ENCODE results near the gene NPR3. TPM values are rescaled to one million over a fixed set of nuclear protein-coding genes. Genes with fewer than 3 reads are reported as not detected.

Gene NPR3
- 24.3 and 39.2 TPM in 2 replicates for total RNA-seq

DNA sequence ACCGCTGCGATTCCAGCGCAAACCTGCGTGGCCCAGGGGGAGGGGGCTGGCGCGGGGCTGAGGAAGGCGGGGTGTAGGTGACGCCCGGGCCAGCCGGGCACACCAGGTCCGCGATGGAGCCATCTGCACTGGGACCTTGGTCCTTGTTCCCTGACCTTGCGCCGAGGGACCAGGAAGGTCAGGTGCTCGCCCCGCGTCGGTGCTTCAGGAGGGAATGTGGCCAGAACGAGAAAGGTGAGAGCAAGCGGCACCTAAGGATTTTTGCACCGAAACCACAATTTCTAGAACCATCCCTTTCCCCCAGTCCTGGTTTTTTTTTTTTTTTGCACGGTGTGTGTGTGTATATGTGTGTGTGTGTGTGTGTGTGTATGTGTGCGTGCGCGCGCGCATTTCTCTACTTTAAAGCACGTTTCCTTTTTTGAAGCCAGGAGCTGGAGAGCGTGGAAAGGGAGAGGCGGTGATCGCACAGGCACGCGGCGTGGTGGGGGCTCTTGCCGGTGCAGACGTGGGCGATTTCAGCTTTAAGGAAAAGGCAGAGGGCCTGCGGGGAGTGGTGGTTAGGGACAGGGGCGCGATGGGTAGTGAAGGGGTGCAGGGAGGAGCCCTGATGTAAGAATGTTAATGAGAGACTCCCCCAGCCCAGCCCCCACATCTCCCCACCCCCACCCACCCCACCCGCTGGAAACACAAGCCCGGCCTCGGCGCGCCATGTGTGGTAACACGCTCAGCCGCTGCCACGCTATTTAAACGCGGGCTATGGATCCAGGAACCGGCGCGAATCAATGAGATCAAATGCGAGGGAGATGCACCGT lies at the start of gene NPR3:
Gene NPR3, plus strand, starts transcription at position 772 of the 812 bp plus-strand sequence. CDS start 456 bp downstream, outside the sequence.

Other genes starting within 250 kb of the NPR3 start
- 90.9 and 171 TPM in 2 replicates for gene SUB1, start 125.8 kb upstream of the NPR3 start, total RNA-seq

Data from aortic smooth muscle cell (primary cell).